NCI-H1436 treated with DMSO at 0.1 percent for 48 hours (cell line): ENCODE data around the gene DLGAP4.

ENCODE experiments used
- DNase-seq: peaks from one replicate; lab custom pipeline; 2025; lab: John Stamatoyannopoulos, UW

DLGAP4 gene

GRCh38 chr20:36411861-36412454, 105.8 kb downstream of the DLGAP4 start:
- no peak for DNase-seq

- DNase-seq, result no peak
These were observed 109.4 kb downstream of the DLGAP4 start for GRCh38 chr20:36415475-36416002.

DNA sequence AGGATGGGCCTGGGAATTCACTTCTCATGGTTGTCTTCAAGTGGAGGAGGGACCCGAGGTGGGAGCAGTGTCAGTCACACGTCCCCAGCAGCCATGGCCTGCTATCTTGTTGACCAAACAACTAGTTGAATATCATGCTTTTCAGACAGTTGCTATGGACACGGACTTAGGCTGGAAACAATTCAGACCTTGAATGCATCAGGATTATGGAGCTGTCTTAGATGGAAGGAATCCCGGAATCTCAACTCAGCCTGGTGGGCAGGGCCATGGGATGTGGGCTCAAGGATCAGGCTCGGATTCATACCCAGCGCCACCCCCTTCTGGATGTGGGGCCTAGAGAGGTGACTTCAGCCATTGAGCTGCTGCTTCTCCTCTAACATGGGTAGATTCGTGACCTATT, 112.6 kb downstream of the DLGAP4 start:
- no peak for DNase-seq

GRCh38 chr20:36421641-36422040, 115.5 kb downstream of the DLGAP4 start:
- no peak for DNase-seq

DNA sequence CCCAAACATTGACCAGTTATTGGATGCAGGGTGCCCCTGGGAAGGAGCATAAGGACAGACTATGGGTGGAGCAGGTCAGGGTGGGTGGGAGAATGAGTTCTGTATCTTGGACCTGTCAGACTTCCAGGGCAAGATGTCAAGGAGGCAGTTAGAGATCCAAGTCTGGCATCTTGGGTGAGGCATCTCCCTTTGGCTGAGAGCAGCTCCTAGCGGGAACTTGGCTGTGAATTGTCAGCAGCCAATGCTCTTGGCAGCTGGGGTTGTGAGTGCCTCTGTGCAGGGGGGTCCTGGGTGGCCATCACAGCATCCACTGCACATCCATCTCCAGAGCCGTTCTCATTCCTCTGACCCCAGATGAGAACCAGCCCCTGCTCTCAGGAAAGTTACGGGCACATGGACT, 118.2 kb downstream of the DLGAP4 start:
- no peak for DNase-seq

- DNase-seq, result no peak
These were observed 119.0 kb downstream of the DLGAP4 start for GRCh38 chr20:36425166-36425565.

DNA sequence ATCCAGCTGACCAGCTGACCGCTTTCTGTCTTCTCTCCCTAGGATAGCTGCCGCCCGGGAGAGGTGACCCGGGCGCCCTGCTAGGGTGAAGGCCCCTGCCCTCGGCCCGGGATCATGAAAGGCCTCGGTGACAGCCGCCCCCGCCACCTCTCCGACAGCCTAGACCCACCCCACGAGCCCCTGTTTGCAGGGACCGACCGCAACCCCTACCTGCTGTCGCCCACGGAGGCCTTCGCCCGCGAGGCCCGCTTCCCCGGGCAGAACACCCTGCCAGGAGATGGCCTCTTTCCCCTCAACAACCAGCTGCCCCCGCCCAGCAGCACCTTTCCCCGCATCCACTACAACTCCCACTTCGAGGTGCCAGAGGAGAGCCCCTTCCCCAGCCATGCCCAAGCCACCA, 125.5 kb downstream of the DLGAP4 start:
- no peak for DNase-seq

DNA sequence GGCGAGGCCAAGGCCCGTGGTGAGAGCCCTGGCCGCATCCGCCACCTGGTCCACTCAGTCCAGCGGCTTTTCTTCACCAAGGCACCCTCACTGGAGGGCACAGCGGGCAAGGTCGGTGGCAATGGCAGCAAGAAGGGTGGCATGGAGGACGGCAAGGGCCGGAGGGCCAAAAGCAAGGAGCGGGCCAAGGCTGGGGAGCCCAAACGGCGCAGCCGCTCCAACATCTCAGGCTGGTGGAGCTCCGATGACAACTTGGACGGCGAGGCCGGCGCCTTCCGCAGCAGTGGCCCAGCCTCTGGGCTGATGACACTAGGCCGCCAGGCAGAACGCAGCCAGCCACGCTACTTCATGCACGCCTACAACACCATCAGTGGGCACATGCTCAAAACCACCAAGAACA, 126.0 kb downstream of the DLGAP4 start:
- no peak for DNase-seq

GRCh38 chr20:36434383-36434782, 128.2 kb downstream of the DLGAP4 start:
- no peak for DNase-seq

DNA sequence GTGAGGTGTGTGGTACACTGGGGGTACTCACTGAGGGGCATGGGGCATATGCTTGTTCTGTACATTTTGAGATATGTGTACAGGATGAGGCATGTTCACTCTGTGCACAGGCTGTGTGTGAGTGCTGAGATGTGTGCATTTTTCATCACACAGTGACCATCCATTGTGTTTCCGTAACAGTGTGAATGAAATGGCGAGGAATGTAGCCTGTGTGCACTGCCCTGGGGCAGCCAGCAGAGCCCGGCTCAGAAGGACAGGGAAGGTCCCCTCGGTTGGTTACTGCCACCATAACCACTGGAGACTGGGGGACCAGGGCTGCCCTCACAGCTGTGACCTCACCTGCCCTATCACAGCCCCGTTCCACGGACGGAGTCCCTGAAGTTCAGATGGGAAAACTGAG, 129.0 kb downstream of the DLGAP4 start:
- no peak for DNase-seq

DNA sequence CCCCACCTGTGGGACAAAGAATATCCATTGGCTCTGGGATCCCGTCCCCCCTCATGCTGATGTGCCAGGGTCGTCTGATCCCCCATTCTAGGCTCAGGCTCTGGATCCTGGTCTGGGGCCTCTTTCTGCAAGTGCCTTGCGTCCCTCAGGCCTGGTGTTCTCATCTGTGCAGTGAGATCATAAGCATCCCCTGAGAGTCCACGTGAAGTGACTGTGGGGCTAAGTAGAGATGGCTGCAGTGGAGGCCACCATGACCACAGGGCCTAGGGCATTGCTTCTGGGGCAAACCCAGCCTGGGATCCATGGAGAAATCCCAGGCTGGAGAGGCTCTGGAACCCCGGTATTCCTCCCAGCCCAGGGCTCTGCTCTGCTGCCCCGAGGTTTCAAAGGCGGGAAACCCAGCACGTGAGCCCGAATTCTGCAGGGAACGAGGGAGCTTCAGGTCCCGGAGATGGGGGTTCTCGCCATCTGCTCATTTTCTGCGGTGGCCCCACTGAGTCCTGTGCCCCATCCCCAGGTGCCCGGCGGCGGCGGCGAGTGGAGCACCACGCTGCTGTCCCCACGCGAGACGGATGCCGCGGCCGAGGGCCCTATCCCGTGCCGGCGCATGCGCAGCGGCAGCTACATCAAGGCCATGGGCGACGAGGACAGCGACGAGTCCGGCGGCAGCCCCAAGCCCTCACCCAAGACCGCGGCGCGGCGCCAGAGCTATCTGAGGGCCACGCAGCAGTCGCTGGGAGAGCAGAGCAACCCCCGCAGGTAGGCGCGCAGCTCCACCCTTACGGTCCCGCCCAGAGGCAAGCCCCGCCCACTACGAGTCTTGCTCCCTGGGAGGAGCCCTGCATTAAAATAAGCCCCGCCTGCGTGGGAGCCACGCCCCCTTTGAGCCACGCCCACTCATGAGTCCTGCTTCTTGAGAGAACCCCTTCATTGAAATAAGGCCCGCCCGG, 129.7 kb downstream of the DLGAP4 start:
- DNase-seq, result no peak

DNA sequence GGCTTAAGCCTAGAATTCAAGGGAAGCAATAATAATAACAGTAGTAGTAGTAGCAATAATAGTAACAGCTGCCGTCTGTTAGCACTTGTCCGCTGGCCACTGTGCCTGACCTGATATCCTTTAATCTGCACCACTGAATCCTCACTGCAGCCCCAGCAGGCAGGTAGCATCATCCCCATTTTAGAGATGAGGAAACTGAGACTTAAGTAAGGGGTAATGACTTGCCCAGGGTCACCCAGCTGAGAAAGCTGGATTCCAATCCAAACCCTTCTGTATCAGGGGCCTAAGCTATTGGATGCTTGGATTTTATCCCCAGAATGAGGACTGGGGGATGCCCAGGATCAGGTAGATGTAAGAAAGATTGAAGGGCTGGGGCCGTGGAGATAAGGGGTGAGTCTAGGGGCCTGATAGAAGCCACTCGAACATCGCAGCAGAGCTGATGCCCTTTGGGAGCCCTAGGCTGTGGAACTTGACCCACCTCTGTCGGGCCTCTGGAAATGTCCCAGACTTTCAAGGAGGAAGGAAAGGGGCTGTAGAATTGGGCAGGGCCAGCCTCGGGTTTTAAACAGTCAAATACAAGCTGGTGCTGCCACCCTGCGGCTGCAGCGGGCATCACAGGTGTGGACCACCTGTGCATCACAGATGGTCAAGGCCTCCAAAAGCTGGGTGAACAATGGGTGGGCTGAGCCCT, 133.0 kb downstream of the DLGAP4 start:
- no peak for DNase-seq

DNA sequence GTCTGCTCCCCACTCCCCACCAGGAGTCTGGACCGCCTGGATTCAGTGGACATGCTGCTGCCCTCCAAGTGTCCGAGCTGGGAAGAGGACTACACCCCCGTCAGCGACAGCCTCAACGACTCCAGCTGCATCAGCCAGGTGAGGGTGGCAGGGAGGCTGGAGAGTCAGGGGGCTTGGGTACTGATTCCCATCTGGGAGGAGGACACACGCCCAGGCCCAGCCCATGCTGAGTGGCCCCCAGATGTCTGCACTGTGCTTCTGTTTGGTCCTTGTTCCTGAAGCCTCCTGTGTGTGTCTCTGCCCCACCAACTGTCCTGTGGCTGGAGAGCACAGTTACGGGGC, 133.6 kb downstream of the DLGAP4 start:
- DNase-seq, result no peak

GRCh38 chr20:36440370-36441026, 134.4 kb downstream of the DLGAP4 start:
- no peak for DNase-seq

DNA sequence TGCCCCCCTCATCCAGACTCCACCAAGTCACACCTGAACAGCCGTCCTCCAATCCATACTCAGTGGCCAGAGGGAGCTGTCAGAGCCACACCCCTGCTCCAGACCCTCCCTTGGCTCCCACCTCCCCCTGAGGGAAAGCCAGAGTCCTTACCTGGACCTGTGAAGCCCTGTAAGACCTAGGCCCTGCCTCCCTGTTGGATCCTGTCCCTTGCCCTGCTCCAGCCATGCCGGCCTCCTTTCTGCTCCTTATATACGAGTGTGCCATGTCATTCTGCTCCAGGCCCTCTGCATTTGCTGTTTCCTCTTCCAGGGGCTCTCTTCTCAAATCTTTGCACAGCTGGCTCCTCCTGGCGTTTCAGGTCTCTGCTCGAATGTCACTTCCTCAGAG, 134.9 kb downstream of the DLGAP4 start:
- no peak for DNase-seq

GRCh38 chr20:36441416-36441815, 135.3 kb downstream of the DLGAP4 start:
- no peak for DNase-seq

- no peak for DNase-seq
These were observed 139.7 kb downstream of the DLGAP4 start for GRCh38 chr20:36445847-36446246.

GRCh38 chr20:36446557-36446956, 140.4 kb downstream of the DLGAP4 start:
- DNase-seq, result no peak

DNA sequence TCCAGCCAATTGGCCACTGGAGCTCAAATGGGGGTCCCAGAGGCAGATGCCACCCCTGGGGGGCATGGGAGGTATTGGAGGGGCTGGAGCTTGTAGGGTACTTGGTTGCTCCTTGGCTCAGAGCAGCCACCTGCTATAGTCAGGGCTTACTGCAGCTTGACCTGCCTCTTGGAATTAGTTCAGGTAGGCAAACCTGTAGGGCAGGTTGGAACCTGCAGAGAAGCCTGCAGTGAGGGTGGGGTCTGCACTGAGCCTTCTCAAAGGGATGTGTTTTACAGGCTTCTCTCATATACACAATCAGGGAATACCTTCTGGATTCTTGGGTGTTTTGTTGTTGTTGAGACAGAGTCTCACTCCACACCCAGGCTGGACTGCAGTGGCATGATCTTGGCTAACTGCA, 141.0 kb downstream of the DLGAP4 start:
- no peak for DNase-seq

GRCh38 chr20:36449663-36450062, 143.5 kb downstream of the DLGAP4 start:
- DNase-seq, result no peak

GRCh38 chr20:36454332-36454697, 148.2 kb downstream of the DLGAP4 start:
- no peak for DNase-seq

DNA sequence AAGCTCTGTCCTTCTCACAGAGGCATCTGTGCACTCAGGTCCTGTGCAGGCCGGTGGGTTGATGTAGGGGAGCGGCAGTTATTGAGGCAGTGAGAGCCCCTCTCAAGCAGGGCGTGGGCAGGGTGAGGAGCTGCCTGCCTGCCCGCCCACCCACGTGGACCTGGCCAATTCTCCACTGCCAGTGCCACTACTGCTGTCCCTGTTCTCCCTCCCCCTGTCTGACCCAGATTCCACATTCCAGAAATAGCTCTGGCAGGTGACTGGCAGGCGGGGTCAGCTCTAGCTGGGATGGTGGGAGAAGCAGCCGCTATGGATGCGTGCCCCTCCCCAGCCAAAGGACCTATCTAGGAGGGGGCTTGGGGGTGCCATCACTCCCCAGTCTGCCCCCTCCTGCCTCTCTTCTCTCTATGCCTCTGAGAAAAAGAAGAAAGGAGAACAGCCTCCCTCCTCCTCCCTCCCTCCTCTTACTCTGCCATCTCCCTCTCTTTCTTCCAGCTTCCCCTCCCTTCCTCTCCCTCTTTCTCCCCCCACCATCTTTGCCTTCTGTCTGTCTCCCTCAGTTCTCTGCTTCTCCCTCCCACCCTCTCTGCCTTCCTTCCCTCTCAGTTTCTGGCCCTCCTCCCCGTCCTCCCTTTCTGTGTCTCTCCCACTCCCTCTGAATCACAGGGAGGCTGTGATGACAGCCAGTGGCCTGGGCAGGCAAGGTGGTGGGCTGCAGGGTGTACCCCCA, 148.7 kb downstream of the DLGAP4 start:
- DNase-seq, result no peak
